HUES6 (cell line): Measurements from ENCODE around the gene CFAP221.

Experiments used
- H3K27ac ChIP-seq: 2 replicates; pipeline ENCODE4 v1.7.0; 2013; ENCODE audit warnings: low read depth, mild to moderate bottlenecking, low read length, inconsistent platforms
- H3K27me3 ChIP-seq: 2 replicates; pipeline ENCODE4 v1.6.1; 2013; ENCODE audit warnings: low read length; ENCODE audit not compliant: control insufficient read depth, insufficient read depth
- H3K36me3 ChIP-seq: 2 replicates; pipeline ENCODE4 v1.6.1; 2013; ENCODE audit warnings: low read length; ENCODE audit not compliant: control insufficient read depth, insufficient read depth
- H3K4me1 ChIP-seq: 2 replicates; pipeline ENCODE4 v1.6.1; 2013; ENCODE audit warnings: low read length; ENCODE audit not compliant: control insufficient read depth, insufficient read depth
- H3K4me3 ChIP-seq: 2 replicates; pipeline ENCODE4 v1.5.1; 2013; ENCODE audit warnings: low read depth, low read length
- H3K9ac ChIP-seq: one replicate; pipeline ENCODE4 v1.6.1; 2013; ENCODE audit warnings: mild to moderate bottlenecking, low read length
- H3K9me3 ChIP-seq: 2 replicates; pipeline ENCODE4 v1.6.1; 2013; ENCODE audit warnings: low read depth, low read length; ENCODE audit not compliant: control insufficient read depth, insufficient read depth

The CFAP221 gene

GRCh38 chr2:119668546-119668945 is 124.3 kb downstream of the CFAP221 start:
- no peaks in the 10 kb centered on the region for H3K9me3 ChIP-seq
- H3K4me3 ChIP-seq, result no peak overlapping the region
- no peak overlapping the region for H3K9ac ChIP-seq
- no peaks in the 10 kb centered on the region for H3K36me3 ChIP-seq
- no peaks in the 10 kb centered on the region for H3K27me3 ChIP-seq
- H3K4me1 ChIP-seq, result peaks cover 26% of the 10 kb centered on the region
- no peak overlapping the region for H3K27ac ChIP-seq

DNA sequence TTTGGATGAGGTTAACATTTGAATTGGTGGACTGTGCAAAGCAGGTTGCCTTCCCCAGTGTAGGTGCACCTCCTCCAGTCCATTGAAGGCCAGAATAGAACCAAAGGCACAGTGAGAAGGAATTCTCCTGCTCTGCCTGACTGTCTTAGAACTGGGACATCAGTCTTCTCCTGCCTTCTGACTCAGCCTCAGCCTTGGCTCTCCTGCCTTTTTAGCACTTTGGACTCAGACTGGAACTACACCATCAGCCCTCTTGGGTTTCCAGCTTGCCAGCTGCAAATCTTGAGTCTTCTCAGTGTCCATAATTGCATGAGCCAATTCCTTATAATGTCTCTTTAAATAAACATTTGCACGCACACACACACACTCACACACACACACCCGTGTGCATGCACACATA is 126.8 kb downstream of the CFAP221 start:
- H3K9me3 ChIP-seq, result no peaks in the 10 kb centered on the region
- no peak overlapping the region for H3K27ac ChIP-seq
- peaks cover 26% of the 10 kb centered on the region for H3K4me1 ChIP-seq
- no peaks in the 10 kb centered on the region for H3K36me3 ChIP-seq
- no peak overlapping the region for H3K4me3 ChIP-seq
- H3K9ac ChIP-seq, result no peak overlapping the region
- no peaks in the 10 kb centered on the region for H3K27me3 ChIP-seq

DNA sequence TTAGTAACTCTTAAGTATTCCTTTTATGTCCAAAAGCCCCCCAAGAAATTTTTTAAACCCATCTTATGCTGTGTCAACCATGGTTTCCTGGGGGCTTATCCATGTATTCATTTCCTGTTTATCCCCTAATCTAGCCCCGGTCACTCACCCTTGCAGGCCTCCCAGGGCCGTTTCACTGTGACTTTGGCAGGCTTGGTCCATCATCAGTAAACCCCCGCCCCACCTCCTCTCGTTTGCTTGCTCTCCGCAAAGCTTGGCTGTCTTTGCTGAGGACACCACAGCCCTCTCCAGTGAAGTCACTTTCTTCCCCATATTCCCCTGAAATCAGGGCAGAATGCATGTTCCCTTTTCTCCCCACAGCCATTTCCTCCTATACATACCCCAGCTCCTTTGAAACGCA is 127.5 kb downstream of the CFAP221 start:
- H3K9ac ChIP-seq, result no peak overlapping the region
- H3K27ac ChIP-seq, result no peak overlapping the region
- peaks cover 26% of the 10 kb centered on the region for H3K4me1 ChIP-seq
- H3K36me3 ChIP-seq, result no peaks in the 10 kb centered on the region
- no peaks in the 10 kb centered on the region for H3K9me3 ChIP-seq
- H3K27me3 ChIP-seq, result no peaks in the 10 kb centered on the region
- H3K4me3 ChIP-seq, result no peak overlapping the region

GRCh38 chr2:119672161-119672862 is 128.1 kb downstream of the CFAP221 start:
- H3K36me3 ChIP-seq, result no peaks in the 10 kb centered on the region
- no peak overlapping the region for H3K4me3 ChIP-seq
- H3K27ac ChIP-seq, result no peak overlapping the region
- H3K4me1 ChIP-seq, result peaks cover 26% of the 10 kb centered on the region
- no peaks in the 10 kb centered on the region for H3K9me3 ChIP-seq
- no peaks in the 10 kb centered on the region for H3K27me3 ChIP-seq
- peak overlapping the region; percentile 14 for H3K9ac ChIP-seq

DNA sequence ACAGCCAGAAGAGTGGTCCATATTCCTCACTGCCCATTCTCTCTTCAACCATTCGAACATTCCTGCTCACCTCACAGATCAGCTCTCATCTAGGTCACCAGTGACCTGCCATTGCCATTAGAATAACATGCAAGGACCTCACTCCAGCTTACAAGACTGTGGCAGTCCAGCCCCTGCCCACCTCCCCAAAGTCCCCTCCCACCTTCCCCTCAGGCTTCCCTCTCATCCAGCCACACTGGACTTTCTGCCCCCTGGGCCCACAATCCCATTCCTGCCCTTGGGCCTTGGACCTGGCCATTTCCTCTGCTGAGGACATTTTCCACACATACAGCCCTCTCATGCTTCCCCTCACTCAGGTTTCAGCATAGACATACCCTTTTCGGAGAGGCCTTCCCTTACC is 129.5 kb downstream of the CFAP221 start:
- no peaks in the 10 kb centered on the region for H3K27me3 ChIP-seq
- H3K4me3 ChIP-seq, result no peak overlapping the region
- H3K36me3 ChIP-seq, result no peaks in the 10 kb centered on the region
- peaks cover 26% of the 10 kb centered on the region for H3K4me1 ChIP-seq
- no peak overlapping the region for H3K27ac ChIP-seq
- H3K9me3 ChIP-seq, result no peaks in the 10 kb centered on the region
- no peak overlapping the region for H3K9ac ChIP-seq

GRCh38 chr2:119674711-119675500 is 130.7 kb downstream of the CFAP221 start:
- Histone ChIP-seq H3K9me3 (no peaks in the 10 kb centered on the region), H3K4me1 (peaks cover 24% of the 10 kb centered on the region), H3K4me3 (no peak overlapping the region), H3K27me3 (no peaks in the 10 kb centered on the region), H3K36me3 (no peaks in the 10 kb centered on the region), H3K9ac (no peak overlapping the region), H3K27ac (no peak overlapping the region)

- Histone ChIP-seq H3K4me3 (no peak overlapping the region), H3K4me1 (peaks cover 16% of the 10 kb centered on the region), H3K9ac (no peak overlapping the region), H3K27ac (no peak overlapping the region), H3K36me3 (peaks cover 15% of the 10 kb centered on the region), H3K27me3 (no peaks in the 10 kb centered on the region), H3K9me3 (no peaks in the 10 kb centered on the region)
Measured at GRCh38 chr2:119678021-119678656, 133.9 kb downstream of the CFAP221 start.

- H3K27me3 ChIP-seq, result no peaks in the 10 kb centered on the region
- no peak overlapping the region for H3K27ac ChIP-seq
- H3K9me3 ChIP-seq, result no peaks in the 10 kb centered on the region
- H3K9ac ChIP-seq, result peak overlapping the region; percentile 82
- H3K36me3 ChIP-seq, result peaks cover 15% of the 10 kb centered on the region
- H3K4me3 ChIP-seq, result peak overlapping the region; percentile 92
- H3K4me1 ChIP-seq, result peaks cover 28% of the 10 kb centered on the region
Measured at GRCh38 chr2:119679526-119679837, 135.2 kb downstream of the CFAP221 start.

DNA sequence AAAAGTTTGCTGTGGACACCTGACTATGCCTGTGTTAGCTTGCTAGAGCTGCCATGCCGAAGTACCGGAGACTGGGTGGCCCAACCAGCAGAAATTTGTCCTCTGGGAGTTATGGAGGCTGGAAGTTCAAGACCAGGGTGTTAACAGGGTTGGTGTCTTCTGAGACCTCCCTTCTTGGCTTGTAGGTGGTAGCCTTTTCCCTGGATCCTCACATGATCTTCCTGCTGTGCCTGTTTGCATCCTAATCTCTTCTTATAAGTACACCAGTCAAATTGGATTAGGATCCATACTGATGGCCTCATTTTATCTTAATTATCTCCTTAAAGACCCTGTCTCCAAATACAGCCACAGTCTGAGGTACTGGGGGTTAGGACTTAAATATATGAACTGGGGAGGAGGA is 135.6 kb downstream of the CFAP221 start:
- no peak overlapping the region for H3K27ac ChIP-seq

GRCh38 chr2:119680457-119681202 is 136.4 kb downstream of the CFAP221 start:
- H3K4me3 ChIP-seq, result peak overlapping the region; percentile 92; the same call in 1 of the 2 replicates
- no peak overlapping the region for H3K9ac ChIP-seq
- H3K27ac ChIP-seq, result no peak overlapping the region
- peaks cover 32% of the 10 kb centered on the region for H3K4me1 ChIP-seq
- peaks cover 15% of the 10 kb centered on the region for H3K36me3 ChIP-seq
- H3K27me3 ChIP-seq, result no peaks in the 10 kb centered on the region
- H3K9me3 ChIP-seq, result no peaks in the 10 kb centered on the region

More for the DNA sequence above, 135.6 kb downstream of the CFAP221 start:
- Histone ChIP-seq H3K4me3 (peak overlapping the region; percentile 92), H3K9ac (peak overlapping the region; percentile 82), H3K4me1 (peaks cover 32% of the 10 kb centered on the region), H3K36me3 (peaks cover 15% of the 10 kb centered on the region), H3K27me3 (no peaks in the 10 kb centered on the region), H3K9me3 (no peaks in the 10 kb centered on the region)
